Measurements from ENCODE around the gene AP3S2.
"Not testable (repeated sequence)": the region's sequence is repeated elsewhere in the genome, so short reads cannot be mapped to it uniquely, and the experiment has no call there.

The AP3S2 gene

GRCh38 chr15:89903015-89903857 is 9.4 kb upstream of the AP3S2 start:
- DNase-seq, result no peak

GRCh38 chr15:89900849-89901248 is 7.1 kb upstream of the AP3S2 start:
- DNase-seq, result no peak

- DNase-seq, result no peak
Observed at GRCh38 chr15:89899951-89900567, 6.3 kb upstream of the AP3S2 start.

GRCh38 chr15:89899295-89899945 is 5.6 kb upstream of the AP3S2 start:
- no peak for DNase-seq

- peak; percentile 50 for DNase-seq
Observed at GRCh38 chr15:89898614-89899294, 5.0 kb upstream of the AP3S2 start.

- no peak for DNase-seq
Observed at GRCh38 chr15:89898146-89898545, 4.4 kb upstream of the AP3S2 start.

GRCh38 chr15:89893027-89893426 is 767 bp downstream of the AP3S2 start:
- DNase-seq, result no peak

GRCh38 chr15:89888214-89888804 is 5.5 kb downstream of the AP3S2 start:
- peak; percentile 19 for DNase-seq

- no peak for DNase-seq
Observed at GRCh38 chr15:89885611-89886010, 8.2 kb downstream of the AP3S2 start.

- not testable (repeated sequence) for DNase-seq
Observed at GRCh38 chr15:89885179-89885578, 8.6 kb downstream of the AP3S2 start.

GRCh38 chr15:89883518-89883917 is 10.3 kb downstream of the AP3S2 start:
- DNase-seq, result no peak

- DNase-seq, result no peak
Observed at GRCh38 chr15:89880727-89881126, 13.1 kb downstream of the AP3S2 start.

- no peak for DNase-seq
Observed at GRCh38 chr15:89878323-89878722, 15.5 kb downstream of the AP3S2 start.

- no peak for DNase-seq
Observed at GRCh38 chr15:89877083-89877425, 16.7 kb downstream of the AP3S2 start.

- DNase-seq, result no peak
Observed at GRCh38 chr15:89876396-89877082, 17.3 kb downstream of the AP3S2 start.

- DNase-seq, result no peak
Observed at GRCh38 chr15:89875741-89876140, 18.1 kb downstream of the AP3S2 start.

GRCh38 chr15:89874926-89875564 is 18.7 kb downstream of the AP3S2 start:
- peak; percentile 87 for DNase-seq

GRCh38 chr15:89870688-89871288 is 23.0 kb downstream of the AP3S2 start:
- no peak for DNase-seq

- DNase-seq, result no peak
Observed at GRCh38 chr15:89870006-89870405, 23.8 kb downstream of the AP3S2 start.

GRCh38 chr15:89869490-89869889 is 24.3 kb downstream of the AP3S2 start:
- DNase-seq, result not testable (repeated sequence)

GRCh38 chr15:89864958-89865739 is 28.6 kb downstream of the AP3S2 start:
- no peak for DNase-seq
